SK-MEL-5 (cell line): ENCODE data around the gene CCT7. TPM values are rescaled to one million over a fixed set of nuclear protein-coding genes. Genes with fewer than 3 reads are reported as not detected.
"Not testable (repeated sequence)": the region's sequence is repeated elsewhere in the genome, so short reads cannot be mapped to it uniquely, and the experiment has no call there.

Experiments
- DNase-seq: peaks from one replicate; pipeline ENCODE4 v3.0.0-alpha.2; 2016; ENCODE audit warnings: low read depth, low spot score
- in situ Hi-C: cut with HindIII; loops from 2 replicates; pipeline ENCODE4 v1.10.0; 2016; ENCODE audit warnings: low sequenced_read_pairs, high pct_unique_total_duplicates, low pct_unique_long_range_greater_than_20kb
- polyA plus RNA-seq, 2 experiments: library from polyadenylated mRNA; depleted of rRNA; stranded (reverse); fragments of >200 nt; gene quantifications; 2 replicates each; pipeline ENCODE4 v1.2.3, GENCODE V29; 2015
- total RNA-seq: library from RNA; depleted of rRNA; stranded (reverse); fragments of >200 nt; shearing (Covaris generic); gene quantifications from 2 replicates; pipeline ENCODE4 v1.2.3, GENCODE V29; 2014; rRNA removed

Gene CCT7
- 762 and 775 TPM in 2 replicates for total RNA-seq
- polyA plus RNA-seq (2015; cell fraction: cytosol; rRNA removed) = 462 and 477 TPM in 2 replicates
- polyA plus RNA-seq (2015; cell fraction: nucleus; rRNA removed) = 139 and 151 TPM in 2 replicates

GRCh38 chr2:73233932-73234832, at the start of gene CCT7:
Gene CCT7, plus strand, starts transcription at chr2:73234308. Its CDS starts 71 bp downstream, at chr2:73234379.
- in situ Hi-C loops = no loop called here
- DNase-seq = peak; percentile 94

GRCh38 chr2:73185965-73186364, 48.1 kb upstream of the CCT7 start:
- in situ Hi-C loops = no loop called here
- DNase-seq = no peak

GRCh38 chr2:73187549-73187948, 46.6 kb upstream of the CCT7 start:
- DNase-seq = no peak
- in situ Hi-C loops = no loop called here

GRCh38 chr2:73197579-73197978, 36.5 kb upstream of the CCT7 start:
- no peak for DNase-seq
- in situ Hi-C loops = no loop called here

- DNase-seq = not testable (repeated sequence)
These were observed 33.8 kb upstream of the CCT7 start for GRCh38 chr2:73200281-73200680.

GRCh38 chr2:73202156-73203054, 31.7 kb upstream of the CCT7 start, which contains the start of gene NOTO:
Gene NOTO, plus strand, starts transcription at chr2:73202574. Its CDS starts 93 bp downstream, at chr2:73202667.
- no peak for DNase-seq
- in situ Hi-C loops = no loop called here

More at GRCh38 chr2:73200281-73200680, 33.8 kb upstream of the CCT7 start:
- in situ Hi-C loops = not testable (repeated sequence)

GRCh38 chr2:73203055-73203681, 30.9 kb upstream of the CCT7 start:
- in situ Hi-C loops = no loop called here
- DNase-seq = no peak

- in situ Hi-C loops = no loop called here
- no peak for DNase-seq
These were observed 28.5 kb upstream of the CCT7 start for GRCh38 chr2:73205611-73206010.

- in situ Hi-C loops = no loop called here
These were observed 25.9 kb upstream of the CCT7 start for GRCh38 chr2:73208258-73208657.

GRCh38 chr2:73210019-73210418, 24.1 kb upstream of the CCT7 start:
- in situ Hi-C loops = no loop called here

More at GRCh38 chr2:73208258-73208657, 25.9 kb upstream of the CCT7 start:
- no peak for DNase-seq

GRCh38 chr2:73210696-73211095, 23.4 kb upstream of the CCT7 start:
- DNase-seq = no peak
- in situ Hi-C loops = no loop called here

More at GRCh38 chr2:73210019-73210418, 24.1 kb upstream of the CCT7 start:
- no peak for DNase-seq

- in situ Hi-C loops = no loop called here
These were observed 22.0 kb upstream of the CCT7 start for GRCh38 chr2:73212098-73212447.

GRCh38 chr2:73212448-73213176, 21.5 kb upstream of the CCT7 start:
- in situ Hi-C loops = no loop called here
- peak; percentile 86 for DNase-seq

More at GRCh38 chr2:73212098-73212447, 22.0 kb upstream of the CCT7 start:
- DNase-seq = no peak

- in situ Hi-C loops = no loop called here
- DNase-seq = peak; percentile 90
These were observed 19.7 kb upstream of the CCT7 start, which contains the start of gene SMYD5 for GRCh38 chr2:73214120-73215035. Gene SMYD5, plus strand, starts transcription at chr2:73214245. Its CDS starts 22 bp downstream, at chr2:73214267.

- in situ Hi-C loops = no loop called here
- DNase-seq = no peak
These were observed 18.9 kb upstream of the CCT7 start for GRCh38 chr2:73215254-73215653.

- in situ Hi-C loops = no loop called here
- no peak for DNase-seq
These were observed 16.9 kb upstream of the CCT7 start for GRCh38 chr2:73217160-73217559.
